ENCODE data around the gene ALDH16A1. TPM values are rescaled to one million over a fixed set of nuclear protein-coding genes. Genes with fewer than 3 reads are reported as not detected.

The ALDH16A1 gene
- total RNA-seq, 1 donor, result 26.4 TPM

DNA sequence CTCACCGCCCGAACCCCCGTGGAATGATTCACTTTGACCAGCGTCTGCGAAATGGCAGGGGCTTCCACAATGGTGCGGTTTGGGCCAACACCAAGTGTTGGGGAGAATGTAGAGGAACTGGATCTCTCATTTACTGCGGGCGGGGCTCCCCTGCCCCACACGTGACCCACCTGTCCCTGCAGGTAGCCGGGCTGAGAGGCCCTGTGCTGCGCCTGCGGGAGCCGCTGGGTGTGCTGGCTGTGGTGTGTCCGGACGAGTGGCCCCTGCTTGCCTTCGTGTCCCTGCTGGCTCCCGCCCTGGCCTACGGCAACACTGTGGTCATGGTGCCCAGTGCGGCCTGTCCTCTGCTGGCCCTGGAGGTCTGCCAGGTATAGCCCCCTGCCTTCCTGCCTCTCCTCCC lies 15.2 kb downstream of the ALDH16A1 start:
- TF ChIP-seq, protein P1, sequence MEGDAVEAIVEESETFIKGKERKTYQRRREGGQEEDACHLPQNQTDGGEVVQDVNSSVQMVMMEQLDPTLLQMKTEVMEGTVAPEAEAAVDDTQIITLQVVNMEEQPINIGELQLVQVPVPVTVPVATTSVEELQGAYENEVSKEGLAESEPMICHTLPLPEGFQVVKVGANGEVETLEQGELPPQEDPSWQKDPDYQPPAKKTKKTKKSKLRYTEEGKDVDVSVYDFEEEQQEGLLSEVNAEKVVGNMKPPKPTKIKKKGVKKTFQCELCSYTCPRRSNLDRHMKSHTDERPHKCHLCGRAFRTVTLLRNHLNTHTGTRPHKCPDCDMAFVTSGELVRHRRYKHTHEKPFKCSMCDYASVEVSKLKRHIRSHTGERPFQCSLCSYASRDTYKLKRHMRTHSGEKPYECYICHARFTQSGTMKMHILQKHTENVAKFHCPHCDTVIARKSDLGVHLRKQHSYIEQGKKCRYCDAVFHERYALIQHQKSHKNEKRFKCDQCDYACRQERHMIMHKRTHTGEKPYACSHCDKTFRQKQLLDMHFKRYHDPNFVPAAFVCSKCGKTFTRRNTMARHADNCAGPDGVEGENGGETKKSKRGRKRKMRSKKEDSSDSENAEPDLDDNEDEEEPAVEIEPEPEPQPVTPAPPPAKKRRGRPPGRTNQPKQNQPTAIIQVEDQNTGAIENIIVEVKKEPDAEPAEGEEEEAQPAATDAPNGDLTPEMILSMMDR (IDR thresholded peaks at IDR 0.05; ENCODE audit: extremely low read depth, low read depth, low read length), result no peak
- DNase-seq (ENCODE audit: insufficient read length, low spot score, missing footprints), result peak; percentile 51
- H3K9me3 ChIP-seq (ENCODE audit: low read depth, low read length), result no peaks in the 10 kb centered on the region
- H3K4me3 ChIP-seq (ENCODE audit: insufficient read depth, low read length), result no peak overlapping the region
- H3K27me3 ChIP-seq (ENCODE audit: insufficient read depth, low read length), result no peaks in the 10 kb centered on the region
- no peak overlapping the region for H3K27ac ChIP-seq (ENCODE audit: low read depth, low read length)
- H2AFZ ChIP-seq (ENCODE audit: low read length), result no peak overlapping the region
- H3K4me1 ChIP-seq (ENCODE audit: insufficient read depth, low read length), result no peaks in the 10 kb centered on the region
- no peaks in the 10 kb centered on the region for H4K20me1 ChIP-seq (ENCODE audit: insufficient read depth, low read length)
- no peaks in the 10 kb centered on the region for H3K79me2 ChIP-seq (ENCODE audit: insufficient read depth, low read length)
- H3K36me3 ChIP-seq (ENCODE audit: insufficient read depth, low read length), result peaks cover 5% of the 10 kb centered on the region
- no peak overlapping the region for H3K4me2 ChIP-seq (ENCODE audit: insufficient read depth, low read length)

DNA sequence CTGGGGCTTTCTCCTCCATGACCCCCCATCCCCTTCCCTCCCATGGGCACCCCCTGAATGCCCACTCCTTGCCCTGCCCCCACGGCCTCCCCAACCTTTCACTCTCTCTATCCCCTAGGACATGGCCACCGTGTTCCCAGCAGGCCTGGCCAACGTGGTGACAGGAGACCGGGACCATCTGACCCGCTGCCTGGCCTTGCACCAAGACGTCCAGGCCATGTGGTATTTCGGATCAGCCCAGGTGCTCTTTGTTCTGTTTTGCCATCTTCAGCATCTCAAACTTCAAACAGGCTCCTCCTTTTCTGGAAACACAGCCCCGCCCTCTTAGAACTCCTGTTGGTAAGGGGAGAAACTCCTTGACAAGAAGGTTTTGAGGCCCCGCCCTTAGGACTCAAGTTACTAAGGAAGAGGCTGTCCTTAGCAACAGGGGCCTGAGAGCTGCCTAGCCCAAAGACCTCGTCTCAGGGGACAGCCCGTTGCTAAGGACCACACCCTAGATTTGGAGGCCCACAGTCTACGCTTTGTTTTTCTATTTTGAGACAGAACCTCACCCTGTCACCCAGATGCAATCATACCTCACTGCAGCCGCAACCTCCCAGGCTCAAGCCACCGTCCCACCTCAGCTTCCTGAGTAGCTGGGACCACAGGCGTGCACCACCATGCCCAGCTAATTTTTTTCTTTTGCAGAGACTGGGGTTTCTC lies 15.9 kb downstream of the ALDH16A1 start:
- no peak overlapping the region for H2AFZ ChIP-seq (ENCODE audit: low read length)
- H3K4me2 ChIP-seq (ENCODE audit: insufficient read depth, low read length), result no peak overlapping the region
- peak; percentile 90 for DNase-seq (ENCODE audit: insufficient read length, low spot score, missing footprints)

GRCh38 chr19:49469828-49470614 lies 17.0 kb downstream of the ALDH16A1 start:
- H4K20me1 ChIP-seq (ENCODE audit: insufficient read depth, low read length), result no peaks in the 10 kb centered on the region
- no peak overlapping the region for H3K4me3 ChIP-seq (ENCODE audit: insufficient read depth, low read length)
- H3K27ac ChIP-seq (ENCODE audit: low read depth, low read length), result no peak overlapping the region
- no peaks in the 10 kb centered on the region for H3K79me2 ChIP-seq (ENCODE audit: insufficient read depth, low read length)
- peaks cover 4% of the 10 kb centered on the region for H3K36me3 ChIP-seq (ENCODE audit: insufficient read depth, low read length)
- H3K27me3 ChIP-seq (ENCODE audit: insufficient read depth, low read length), result no peaks in the 10 kb centered on the region
- H3K4me1 ChIP-seq (ENCODE audit: insufficient read depth, low read length), result peaks cover 6% of the 10 kb centered on the region
- TF ChIP-seq, protein P1 (IDR thresholded peaks at IDR 0.05; ENCODE audit: extremely low read depth, low read depth, low read length), result no peak
- H3K9me3 ChIP-seq (ENCODE audit: low read depth, low read length), result no peaks in the 10 kb centered on the region
- DNase-seq (ENCODE audit: insufficient read length, low spot score, missing footprints), result peak; percentile 58
- H2AFZ ChIP-seq (ENCODE audit: low read length), result no peak overlapping the region
- no peak overlapping the region for H3K4me2 ChIP-seq (ENCODE audit: insufficient read depth, low read length)

More for the DNA sequence above, 15.9 kb downstream of the ALDH16A1 start:
- Histone ChIP-seq H3K36me3 (ENCODE audit: insufficient read depth, low read length) (peaks cover 5% of the 10 kb centered on the region), H3K4me1 (ENCODE audit: insufficient read depth, low read length) (no peaks in the 10 kb centered on the region), H3K27me3 (ENCODE audit: insufficient read depth, low read length) (no peaks in the 10 kb centered on the region), H3K9me3 (ENCODE audit: low read depth, low read length) (no peaks in the 10 kb centered on the region), H3K79me2 (ENCODE audit: insufficient read depth, low read length) (no peaks in the 10 kb centered on the region), H3K4me3 (ENCODE audit: insufficient read depth, low read length) (no peak overlapping the region), H4K20me1 (ENCODE audit: insufficient read depth, low read length) (no peaks in the 10 kb centered on the region), H3K27ac (ENCODE audit: low read depth, low read length) (no peak overlapping the region)
- TF ChIP-seq, protein P1 (IDR thresholded peaks at IDR 0.05; ENCODE audit: extremely low read depth, low read depth, low read length), result no peak

DNA sequence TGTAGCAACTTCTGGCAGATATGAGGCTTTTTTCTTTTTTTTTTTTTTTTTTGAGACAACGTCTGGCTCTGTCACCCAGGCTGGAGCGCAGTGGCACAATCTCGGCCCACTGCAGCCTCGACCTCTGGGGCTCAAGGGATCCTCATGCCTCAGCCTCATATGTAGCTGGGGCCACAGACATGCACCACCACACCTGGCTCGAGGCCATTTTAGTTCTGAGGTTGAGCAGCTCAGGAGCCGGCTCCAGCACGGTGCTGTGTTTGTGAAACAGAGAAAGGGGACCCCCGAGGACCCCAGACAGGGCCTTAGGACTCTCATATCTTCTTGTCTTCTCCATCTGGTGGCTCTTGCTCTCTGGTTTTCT lies 17.6 kb downstream of the ALDH16A1 start:
- no peak overlapping the region for H3K27ac ChIP-seq (ENCODE audit: low read depth, low read length)
- no peaks in the 10 kb centered on the region for H4K20me1 ChIP-seq (ENCODE audit: insufficient read depth, low read length)
- H3K27me3 ChIP-seq (ENCODE audit: insufficient read depth, low read length), result no peaks in the 10 kb centered on the region
- peaks cover 6% of the 10 kb centered on the region for H3K4me1 ChIP-seq (ENCODE audit: insufficient read depth, low read length)
- H2AFZ ChIP-seq (ENCODE audit: low read length), result no peak overlapping the region
- H3K79me2 ChIP-seq (ENCODE audit: insufficient read depth, low read length), result no peaks in the 10 kb centered on the region
- H3K36me3 ChIP-seq (ENCODE audit: insufficient read depth, low read length), result no peaks in the 10 kb centered on the region
- TF ChIP-seq, protein P1 (IDR thresholded peaks at IDR 0.05; ENCODE audit: extremely low read depth, low read depth, low read length), result no peak
- H3K4me3 ChIP-seq (ENCODE audit: insufficient read depth, low read length), result no peak overlapping the region
- no peak for DNase-seq (ENCODE audit: insufficient read length, low spot score, missing footprints)
- no peaks in the 10 kb centered on the region for H3K9me3 ChIP-seq (ENCODE audit: low read depth, low read length)
- H3K4me2 ChIP-seq (ENCODE audit: insufficient read depth, low read length), result no peak overlapping the region

Data from osteoblast (primary cell).